B cell (primary cell): ENCODE results near the gene PTS.

ENCODE experiments used
- EZH2 ChIP-seq: IDR thresholded peaks from 2 replicates; pipeline ENCODE4 v1.6.1; 2012; ENCODE audit warnings: borderline replicate concordance, low read depth, mild to moderate bottlenecking, moderate library complexity, low read length; ENCODE audit not compliant: insufficient read depth, poor library complexity, severe bottlenecking
- TF ChIP-seq, protein P1 (sequence below): fragments of 200-600 bp; IDR thresholded peaks from one replicate; pipeline ENCODE4 v1.8.0; 2022; ENCODE audit warnings: antibody characterized with exemption, mild to moderate bottlenecking

DNA sequence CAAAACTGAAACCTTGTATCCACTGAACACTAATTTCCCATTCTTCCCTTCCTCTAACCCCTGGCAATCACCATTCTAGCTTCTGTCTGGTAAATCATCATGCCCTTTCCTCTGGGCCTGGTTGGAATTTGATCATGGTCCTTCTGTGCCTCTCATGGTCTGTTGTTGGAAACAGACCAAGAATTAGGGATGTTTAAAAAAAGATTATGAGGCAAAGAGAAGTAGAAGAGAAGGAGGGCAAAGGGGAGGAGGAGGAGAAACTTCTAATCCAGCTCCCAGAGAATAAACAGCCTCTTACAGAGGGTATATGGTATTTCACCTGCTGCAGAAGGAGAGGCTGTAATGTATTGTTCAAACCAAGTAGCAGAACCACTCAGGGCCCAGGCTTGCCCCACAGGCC, 40.3 kb upstream of the PTS start:
- TF ChIP-seq, protein P1, sequence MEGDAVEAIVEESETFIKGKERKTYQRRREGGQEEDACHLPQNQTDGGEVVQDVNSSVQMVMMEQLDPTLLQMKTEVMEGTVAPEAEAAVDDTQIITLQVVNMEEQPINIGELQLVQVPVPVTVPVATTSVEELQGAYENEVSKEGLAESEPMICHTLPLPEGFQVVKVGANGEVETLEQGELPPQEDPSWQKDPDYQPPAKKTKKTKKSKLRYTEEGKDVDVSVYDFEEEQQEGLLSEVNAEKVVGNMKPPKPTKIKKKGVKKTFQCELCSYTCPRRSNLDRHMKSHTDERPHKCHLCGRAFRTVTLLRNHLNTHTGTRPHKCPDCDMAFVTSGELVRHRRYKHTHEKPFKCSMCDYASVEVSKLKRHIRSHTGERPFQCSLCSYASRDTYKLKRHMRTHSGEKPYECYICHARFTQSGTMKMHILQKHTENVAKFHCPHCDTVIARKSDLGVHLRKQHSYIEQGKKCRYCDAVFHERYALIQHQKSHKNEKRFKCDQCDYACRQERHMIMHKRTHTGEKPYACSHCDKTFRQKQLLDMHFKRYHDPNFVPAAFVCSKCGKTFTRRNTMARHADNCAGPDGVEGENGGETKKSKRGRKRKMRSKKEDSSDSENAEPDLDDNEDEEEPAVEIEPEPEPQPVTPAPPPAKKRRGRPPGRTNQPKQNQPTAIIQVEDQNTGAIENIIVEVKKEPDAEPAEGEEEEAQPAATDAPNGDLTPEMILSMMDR = no peak
- no peak for TF ChIP-seq EZH2
